HEK293T (cell line): Measurements from ENCODE around the gene FOXA1.
A peak's percentile ranks its signal among the peaks of the same experiment; 100 is the strongest.

Experiments used
- CTCF ChIA-PET: fragments of 350-600 bp; formaldehyde crosslinking; extraction: SDS; loops from one replicate; lab custom pipeline; 2021; ENCODE audit warnings: antibody characterized with exemption, inconsistent platforms; lab: Yijun Ruan, JAX
- POLR2A ChIA-PET: fragments of 350-600 bp; formaldehyde crosslinking; extraction: SDS; loops from one replicate; lab custom pipeline; 2020; ENCODE audit warnings: antibody characterized with exemption, inconsistent platforms; lab: Yijun Ruan, JAX
- DNase-seq: peaks from one replicate; pipeline ENCODE4 v3.0.0; 2012; ENCODE audit warnings: mixed read lengths; ENCODE audit errors: extremely low spot score
- ARNT ChIP-seq: fragments of 450-650 bp; IDR thresholded peaks from 2 replicates; pipeline ENCODE4 v1.6.1; 2017; ENCODE audit warnings: mild to moderate bottlenecking
- BHLHE40 ChIP-seq: fragments of 450-650 bp; IDR thresholded peaks from 2 replicates; pipeline ENCODE4 v1.6.1; 2016; ENCODE audit warnings: mild to moderate bottlenecking, moderate library complexity, borderline replicate concordance
- CTBP1 ChIP-seq: fragments of 450-650 bp; IDR thresholded peaks from 2 replicates; pipeline ENCODE4 v1.6.1; 2016; ENCODE audit warnings: borderline replicate concordance
- ELF4 ChIP-seq: fragments of 450-650 bp; IDR thresholded peaks from 2 replicates; pipeline ENCODE4 v1.6.1; 2017; ENCODE audit warnings: antibody characterized with exemption
- FOXA1 ChIP-seq: fragments of 450-650 bp; IDR thresholded peaks from 2 replicates; pipeline ENCODE4 v1.6.1; 2016; ENCODE audit warnings: mild to moderate bottlenecking
- FOXK2 ChIP-seq: fragments of 450-650 bp; IDR thresholded peaks from 2 replicates; pipeline ENCODE4 v1.6.1; 2016; ENCODE audit warnings: mild to moderate bottlenecking
- FOXM1 ChIP-seq: fragments of 450-650 bp; IDR thresholded peaks from 2 replicates; pipeline ENCODE4 v1.6.1; 2017; ENCODE audit warnings: mild to moderate bottlenecking, borderline replicate concordance
- HDGF ChIP-seq: fragments of 450-650 bp; IDR thresholded peaks from 2 replicates; pipeline ENCODE4 v1.6.1; 2017; ENCODE audit warnings: antibody characterized with exemption, borderline replicate concordance
- L3MBTL2 ChIP-seq: fragments of 450-650 bp; conservative IDR thresholded peaks from 2 replicates; pipeline ENCODE4 v1.6.1; 2016; ENCODE audit warnings: mild to moderate bottlenecking
- LEF1 ChIP-seq: fragments of 450-650 bp; IDR thresholded peaks from 2 replicates; pipeline ENCODE4 v1.6.1; 2017; ENCODE audit warnings: mild to moderate bottlenecking, borderline replicate concordance
- NFRKB ChIP-seq: fragments of 450-650 bp; IDR thresholded peaks from 2 replicates; pipeline ENCODE4 v1.6.1; 2016; ENCODE audit warnings: mild to moderate bottlenecking, moderate library complexity
- SP1 ChIP-seq: fragments of 450-650 bp; IDR thresholded peaks from 2 replicates; pipeline ENCODE4 v1.6.1; 2017
- SUZ12 ChIP-seq: fragments of 450-650 bp; IDR thresholded peaks from 2 replicates; pipeline ENCODE4 v1.6.1; 2016; ENCODE audit warnings: mild to moderate bottlenecking
- TARDBP ChIP-seq: fragments of 450-650 bp; IDR thresholded peaks from 2 replicates; pipeline ENCODE4 v1.6.1; 2016
- ZNF384 ChIP-seq: fragments of 450-650 bp; IDR thresholded peaks from 2 replicates; pipeline ENCODE4 v1.6.1; 2016
- TF ChIP-seq, protein P1 (sequence below): fragments of 450-650 bp; IDR thresholded peaks from 2 replicates; pipeline ENCODE4 v1.6.1; 2016

Gene FOXA1

DNA sequence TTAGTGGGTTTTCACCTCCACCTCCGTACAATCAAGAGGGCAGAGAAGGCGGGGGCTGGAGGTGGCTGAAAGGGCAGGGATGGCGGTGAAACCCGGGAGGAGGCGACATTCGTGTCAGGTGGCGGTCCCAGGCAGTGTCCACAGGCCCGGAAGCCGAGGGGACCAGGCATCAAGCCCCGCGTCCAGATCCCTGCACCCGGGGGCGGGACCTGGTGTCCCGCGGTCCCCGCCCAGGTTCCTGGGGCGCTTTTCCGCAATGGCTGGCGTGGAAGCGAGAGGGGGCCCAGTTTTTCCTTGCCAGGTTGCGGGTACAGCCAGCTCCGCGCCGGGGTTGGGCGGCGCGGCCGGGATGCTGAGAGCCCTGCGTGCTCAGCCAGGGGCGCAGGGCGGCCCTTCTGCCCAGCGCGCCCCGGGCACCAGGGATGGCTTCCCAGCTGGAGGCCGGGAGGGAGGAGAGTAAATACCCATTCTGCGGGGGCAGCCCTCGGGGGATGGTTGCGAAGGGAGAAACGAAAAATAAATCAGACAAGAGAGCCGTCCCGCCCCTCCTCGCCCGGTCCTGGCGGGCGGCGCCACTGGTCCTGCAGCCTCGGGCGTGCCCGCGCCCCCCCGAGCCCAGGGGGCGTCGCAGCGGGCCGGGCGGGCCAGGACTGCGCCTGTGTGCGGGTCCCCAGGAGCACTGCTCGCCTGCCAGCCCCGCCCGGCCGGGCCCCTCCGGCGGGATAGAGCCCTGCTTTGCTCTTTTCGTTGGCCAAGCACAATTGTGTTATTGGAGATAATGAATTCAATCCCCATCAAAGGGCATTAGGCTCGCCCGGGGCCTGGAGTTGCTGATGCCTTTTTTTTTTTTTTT lies 11.5 kb downstream of the FOXA1 start:
- ChIA-PET CTCF (no interaction called here), POLR2A (interaction anchor here (1.6 kb wide), 1 partner anchor 411 kb away, joined by 3 read pairs; the partner anchor contains the start of gene SLC25A21)
- DNase-seq: peak; percentile 41
- peak; percentile 39; the same call in 1 of the 2 replicates for TF ChIP-seq ZNF384
- TF ChIP-seq SUZ12: no peak
- no peak for TF ChIP-seq HDGF
- TF ChIP-seq, protein P1, sequence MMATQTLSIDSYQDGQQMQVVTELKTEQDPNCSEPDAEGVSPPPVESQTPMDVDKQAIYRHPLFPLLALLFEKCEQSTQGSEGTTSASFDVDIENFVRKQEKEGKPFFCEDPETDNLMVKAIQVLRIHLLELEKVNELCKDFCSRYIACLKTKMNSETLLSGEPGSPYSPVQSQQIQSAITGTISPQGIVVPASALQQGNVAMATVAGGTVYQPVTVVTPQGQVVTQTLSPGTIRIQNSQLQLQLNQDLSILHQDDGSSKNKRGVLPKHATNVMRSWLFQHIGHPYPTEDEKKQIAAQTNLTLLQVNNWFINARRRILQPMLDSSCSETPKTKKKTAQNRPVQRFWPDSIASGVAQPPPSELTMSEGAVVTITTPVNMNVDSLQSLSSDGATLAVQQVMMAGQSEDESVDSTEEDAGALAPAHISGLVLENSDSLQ: no peak
- TF ChIP-seq FOXA1: no peak
- no peak for TF ChIP-seq TARDBP
- peak; percentile 46; the same call in 1 of the 2 replicates for TF ChIP-seq L3MBTL2
- no peak for TF ChIP-seq NFRKB
- TF ChIP-seq BHLHE40: no peak
- TF ChIP-seq LEF1: 0 out of 2 replicates have a peak, but pooled peaks have one; percentile 9
- TF ChIP-seq CTBP1: no peak
- TF ChIP-seq FOXK2: no peak
- no peak for TF ChIP-seq ARNT
- no peak for TF ChIP-seq FOXM1
- TF ChIP-seq ELF4: no peak
- TF ChIP-seq SP1: no peak

GRCh38 chr14:37580146-37580545 lies 14.9 kb downstream of the FOXA1 start:
- DNase-seq: no peak
- ChIA-PET CTCF (no interaction called here), POLR2A (no interaction called here)
- TF ChIP-seq CTBP1: no peak
- TF ChIP-seq SUZ12: no peak
- no peak for TF ChIP-seq ELF4
- no peak for TF ChIP-seq L3MBTL2
- TF ChIP-seq HDGF: no peak
- no peak for TF ChIP-seq BHLHE40
- TF ChIP-seq, protein P1: no peak
- no peak for TF ChIP-seq FOXK2
- TF ChIP-seq NFRKB: no peak
- no peak for TF ChIP-seq ZNF384
- no peak for TF ChIP-seq FOXM1
- TF ChIP-seq FOXA1: no peak
- no peak for TF ChIP-seq ARNT
- TF ChIP-seq TARDBP: no peak
- no peak for TF ChIP-seq SP1
- no peak for TF ChIP-seq LEF1

GRCh38 chr14:37579274-37579673 lies 15.8 kb downstream of the FOXA1 start:
- ChIA-PET CTCF (no interaction called here), POLR2A (no interaction called here)
- DNase-seq: no peak
- TF ChIP-seq LEF1: no peak

DNA sequence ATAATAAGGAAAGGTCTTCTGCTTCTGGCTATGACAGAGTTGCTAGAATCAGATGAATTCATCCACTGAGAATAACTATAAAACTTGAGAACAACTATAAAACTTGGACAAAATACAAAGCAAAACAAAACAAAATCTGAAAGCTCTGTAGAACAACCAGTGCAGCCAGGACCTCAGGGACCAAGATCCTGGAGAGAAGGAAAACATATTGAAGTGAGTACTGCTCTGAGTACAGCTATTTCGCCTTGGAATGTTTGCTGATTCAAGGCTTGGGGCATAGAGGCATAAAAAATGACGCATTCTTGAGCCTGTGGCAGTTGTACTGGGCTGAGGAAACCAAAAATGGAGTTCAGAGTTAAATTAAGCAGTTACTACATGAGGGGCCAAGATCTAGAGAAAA lies 21.7 kb downstream of the FOXA1 start:
- CTCF ChIA-PET: no interaction called here
- TF ChIP-seq CTBP1: 0 out of 2 replicates have a peak, but pooled peaks have one; percentile 25
- no peak for TF ChIP-seq ARNT
- no peak for TF ChIP-seq TARDBP
- POLR2A ChIA-PET: no interaction called here
- DNase-seq: no peak

DNA sequence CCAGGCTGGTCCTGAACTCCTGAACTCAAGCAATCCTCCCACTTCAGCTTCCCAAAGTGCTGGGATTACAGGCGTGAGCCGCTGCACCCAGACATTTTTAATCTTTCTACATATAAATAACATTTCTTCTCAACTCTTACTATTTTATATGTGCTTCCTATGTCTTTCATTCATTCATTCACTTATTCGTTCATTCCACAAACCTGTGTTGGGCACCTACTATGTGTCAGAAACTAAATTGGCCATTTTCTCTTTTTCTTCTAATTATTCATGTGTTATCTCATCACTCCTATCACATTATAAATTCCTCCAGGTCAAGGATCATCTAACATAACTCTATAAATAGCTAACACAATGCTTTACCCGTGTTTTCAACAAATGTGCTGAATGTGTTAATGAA lies 23.7 kb downstream of the FOXA1 start:
- no peak for DNase-seq
- CTCF ChIA-PET: no interaction called here
- no peak for TF ChIP-seq ZNF384
- TF ChIP-seq FOXA1: no peak
- TF ChIP-seq BHLHE40: no peak
- TF ChIP-seq L3MBTL2: no peak
- no peak for TF ChIP-seq LEF1
- no peak for TF ChIP-seq ARNT
- TF ChIP-seq FOXK2: no peak
- TF ChIP-seq TARDBP: no peak
- TF ChIP-seq SP1: no peak
- no peak for TF ChIP-seq FOXM1
- TF ChIP-seq HDGF: no peak
- TF ChIP-seq, protein P1: no peak
- TF ChIP-seq ELF4: no peak
- TF ChIP-seq SUZ12: no peak
- no peak for TF ChIP-seq CTBP1
- no peak for TF ChIP-seq NFRKB
- POLR2A ChIA-PET: interaction anchor here (1.6 kb wide), 1 partner anchor 17 kb away, joined by 4 read pairs; no protein-coding TSS in a partner anchor

DNA sequence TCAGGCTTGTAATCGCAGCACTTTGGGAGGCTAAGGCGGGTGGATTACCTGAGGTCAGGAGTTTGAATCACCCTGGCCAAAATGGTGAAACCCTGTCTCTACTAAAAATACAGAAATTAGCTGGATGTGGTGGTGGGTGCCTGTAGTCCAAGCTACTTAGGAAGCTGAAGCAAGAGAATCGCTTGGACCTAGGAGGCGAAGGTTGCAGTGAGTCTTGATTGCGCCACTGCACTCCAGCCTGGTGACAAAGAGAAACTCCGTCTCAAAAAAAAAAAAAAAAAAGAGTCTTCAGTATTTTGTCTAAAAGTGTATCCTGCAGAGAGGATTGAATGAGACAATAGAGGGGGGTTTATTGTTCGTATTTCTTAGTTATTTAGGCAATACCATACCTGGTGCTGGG lies 25.3 kb downstream of the FOXA1 start:
- CTCF ChIA-PET: interaction anchor here (0.6 to 0.7 kb wide), 2 partner anchors 319 to 353 kb away, joined by 3 to 6 read pairs; no protein-coding TSS in a partner anchor
- POLR2A ChIA-PET: no interaction called here
- TF ChIP-seq ARNT: no peak
- no peak for TF ChIP-seq BHLHE40
- TF ChIP-seq SP1: no peak
- DNase-seq: no peak
